Kidney (tissue), 14 donors: Measurements from ENCODE around the gene SLC28A1. TPM values are rescaled to one million over a fixed set of nuclear protein-coding genes. Genes with fewer than 3 reads are reported as not detected.
A peak's percentile ranks its signal among the peaks of the same experiment; 100 is the strongest.

Experiments used
- DNase-seq, 5 donors: peaks; one replicate each; pipeline ENCODE4 v3.0.0-alpha.2; 2013 to 2020
- FAIRE-seq: peaks from 2 replicates; lab custom pipeline; 2012; peaks lifted over from hg19 to GRCh38; lab: Jason Lieb, UNC
- H3K27ac ChIP-seq, 2 donors: one replicate each; pipeline ENCODE4 v1.7.0; 2013; ENCODE audit warnings: low read depth in 2 of 2, low read length in 2 of 2, inconsistent platforms in 1 of 2
- H3K27me3 ChIP-seq: one replicate; pipeline ENCODE4 v1.7.1; 2013; ENCODE audit warnings: low read length, inconsistent platforms; ENCODE audit not compliant: control insufficient read depth, insufficient read depth
- H3K36me3 ChIP-seq, 3 donors: one replicate each; pipeline versions ENCODE4 v1.7.0 to v1.7.1; 2013; ENCODE audit warnings: low read length in 3 of 3, control low read depth in 1 of 3, inconsistent platforms in 1 of 3; ENCODE audit not compliant: insufficient read depth in 3 of 3, control insufficient read depth in 2 of 3
- H3K4me1 ChIP-seq, 3 donors: one replicate each; pipeline versions ENCODE4 v1.7.0 to v1.7.1; 2013; ENCODE audit warnings: low read length in 3 of 3, inconsistent platforms in 1 of 3, low read depth in 1 of 3; ENCODE audit not compliant: control insufficient read depth in 2 of 3, insufficient read depth in 2 of 3
- H3K4me3 ChIP-seq, 3 donors: one replicate each; pipeline versions ENCODE4 v1.7.0 to v1.8.1; 2013; ENCODE audit warnings: low read length in 3 of 3, control low read depth in 1 of 3, inconsistent platforms in 1 of 3
- H3K9ac ChIP-seq, 3 donors: one replicate each; pipeline versions ENCODE4 v1.7.0 to v1.7.1; 2013; ENCODE audit warnings: low read length in 3 of 3, control low read depth in 1 of 3, inconsistent platforms in 1 of 3
- H3K9me3 ChIP-seq, 3 donors: one replicate each; pipeline versions ENCODE4 v1.7.0 to v1.7.1; 2013; ENCODE audit warnings: low read length in 3 of 3, control low read depth in 1 of 3, inconsistent platforms in 1 of 3; ENCODE audit not compliant: control insufficient read depth in 2 of 3, insufficient read depth in 1 of 3
- CTCF ChIP-seq: IDR thresholded peaks from 3 replicates; pipeline ENCODE4 v1.5.1; 2012; ENCODE audit warnings: mild to moderate bottlenecking, moderate library complexity, borderline replicate concordance; ENCODE audit not compliant: insufficient read depth; ENCODE audit errors: extremely low read depth
- intact Hi-C: fragments of 100-400 bp; cut with DNase I; formaldehyde crosslinking; loops from one replicate; pipeline ENCODE4 v1.11.1; 2022
- polyA plus RNA-seq: library from polyadenylated mRNA; stranded (reverse); fragments of 350-450 nt; fragmentation: Illumina TruSeq; extraction: RNeasy Lipid Tissue Mini Kit (QIAGEN cat#74804); gene quantifications from one replicate; pipeline ENCODE4 v1.2.3, GENCODE V29; 2014; ENCODE audit warnings: low read depth, low replicate concordance; ENCODE audit not compliant: insufficient read depth
- total RNA-seq: library from RNA; stranded (reverse); fragmentation: NEBNext Ultra II Directional; extraction: Animal tissue kit (Norgen Biotek cat#: 25700); gene quantifications from one replicate; pipeline ENCODE4 v1.2.1, GENCODE V29; 2021
- donor health status: control.
- donor health status: control.
- donor health status: control.
- donor health status: control.
- donor health status: control.
- donor health status: DM: yes; HTN: yes; CAD: no.
- donor health status: Normal renal cell carcinoma (clear cell type).

Gene SLC28A1
- total and polyA plus RNA-seq, 2 donors from 2014 or later = 12.8 to 51.2 TPM

- Histone ChIP-seq H3K9ac (peak overlapping the region; percentile 41 to 80 (median 49)), H3K36me3 (no peaks in the 10 kb centered on the region), H3K27ac (peak overlapping the region; percentile 92 to 95), H3K27me3 (no peaks in the 10 kb centered on the region), H3K4me1 (peaks cover 0 to 13% (median 9%) of the 10 kb centered on the region in 3 donors), H3K4me3 (peak overlapping the region; percentile 60 to 85 (median 77)), H3K9me3 (no peaks in the 10 kb centered on the region)
- intact Hi-C loops = no loop called here
- TF ChIP-seq CTCF = no peak
- no peak for FAIRE-seq
- peak; percentile 46 to 82 (median 72) for DNase-seq
These were observed 97.9 kb downstream of the SLC28A1 start for GRCh38 chr15:84982301-84982920.

GRCh38 chr15:84983294-84983693, 98.8 kb downstream of the SLC28A1 start:
- Histone ChIP-seq H3K4me1 (peaks cover 0 to 13% (median 13%) of the 10 kb centered on the region in 3 donors), H3K4me3 (peak overlapping the region; percentile 60 to 85 (median 77)), H3K27me3 (no peaks in the 10 kb centered on the region), H3K36me3 (no peaks in the 10 kb centered on the region), H3K9ac (peak overlapping the region in 1 of 3 donors; percentile 80), H3K27ac (peak overlapping the region; percentile 92 to 95), H3K9me3 (no peaks in the 10 kb centered on the region)
- intact Hi-C loops = no loop called here
- no peak for TF ChIP-seq CTCF
- FAIRE-seq = no peak
- DNase-seq = no peak

- intact Hi-C loops = no loop called here
- Histone ChIP-seq H3K36me3 (no peaks in the 10 kb centered on the region), H3K4me1 (peaks cover 0 to 17% (median 13%) of the 10 kb centered on the region in 3 donors), H3K4me3 (peak overlapping the region in 2 of 3 donors; percentile 77 to 85), H3K9me3 (no peaks in the 10 kb centered on the region), H3K27me3 (no peaks in the 10 kb centered on the region), H3K9ac (peak overlapping the region in 2 of 3 donors; percentile 7 to 80), H3K27ac (peak overlapping the region; percentile 4 to 95)
- TF ChIP-seq CTCF = no peak
- no peak for FAIRE-seq
- DNase-seq = no peak
These were observed 99.2 kb downstream of the SLC28A1 start for GRCh38 chr15:84983711-84984110.
